Activated B cell treated with CpG ODN at 0.5 μM for 24 hours (primary cell): ENCODE data around the gene GNAO1. TPM values are rescaled to one million over a fixed set of nuclear protein-coding genes. Genes with fewer than 3 reads are reported as not detected.

Experiments
- ATAC-seq: fragments of 200-7000 bp; cut with Tn5 transposase; one replicate; pipeline ENCODE4 v1.10.0; 2021; ENCODE audit warnings: low read depth, mild to moderate bottlenecking, moderate library complexity
- CTCF ChIA-PET: fragments of 350-600 bp; sonication (Branson Sonifier 250); formaldehyde crosslinking; loops from one replicate; lab custom pipeline; 2021; ENCODE audit warnings: antibody characterized with exemption; lab: Charles Lee
- POLR2A ChIA-PET: fragments of 350-600 bp; sonication (Branson Sonifier 250); formaldehyde crosslinking; loops from one replicate; lab custom pipeline; 2021; ENCODE audit warnings: antibody characterized with exemption; lab: Charles Lee
- DNase-seq: peaks from one replicate; pipeline ENCODE4 v3.0.0; 2022
- H3K27ac Mint-ChIP-seq: one replicate; pipeline ENCODE4 v1.8.0; 2020; ENCODE audit warnings: mixed read lengths
- H3K27me3 Mint-ChIP-seq: one replicate; pipeline ENCODE4 v1.8.0; 2021; ENCODE audit warnings: mixed read lengths
- H3K36me3 Mint-ChIP-seq: one replicate; pipeline ENCODE4 v1.8.0; 2021; ENCODE audit warnings: low read depth, mixed read lengths
- H3K4me1 Mint-ChIP-seq: one replicate; pipeline ENCODE4 v1.8.0; 2021; ENCODE audit warnings: mixed read lengths
- H3K4me3 Mint-ChIP-seq: one replicate; pipeline ENCODE4 v1.8.0; 2020; ENCODE audit warnings: mild to moderate bottlenecking, mixed read lengths
- H3K9me3 Mint-ChIP-seq: one replicate; pipeline ENCODE4 v1.8.0; 2020; ENCODE audit warnings: mixed read lengths
- CTCF ChIP-seq: fragments of 200-600 bp; IDR thresholded peaks from one replicate; pipeline ENCODE4 v1.8.0; 2022; ENCODE audit warnings: antibody characterized with exemption, mild to moderate bottlenecking
- intact Hi-C: fragments of 100-400 bp; cut with micrococcal nuclease; formaldehyde crosslinking; loops from one replicate; pipeline ENCODE4 v1.15.1; 2024
- total RNA-seq: library from RNA; stranded (reverse); gene quantifications from 2 replicates; pipeline ENCODE4 v1.2.3, GENCODE V29; 2022

The GNAO1 gene
- total RNA-seq, 1 donor from 2014 or later: 0.53 TPM

- H3K27me3 Mint-ChIP-seq: no peaks in the 10 kb centered on the region
- ATAC-seq (no peak), DNase-seq (no peak)
- peaks cover 3% of the 10 kb centered on the region for H3K4me1 Mint-ChIP-seq
- peaks cover 69% of the 10 kb centered on the region for H3K36me3 Mint-ChIP-seq
- TF ChIP-seq CTCF: no peak
- intact Hi-C loops: no loop called here
- no peaks in the 10 kb centered on the region for H3K9me3 Mint-ChIP-seq
- no peak overlapping the region for H3K4me3 Mint-ChIP-seq
- H3K27ac Mint-ChIP-seq: no peak overlapping the region
- POLR2A ChIA-PET: no interaction called here
- CTCF ChIA-PET: no interaction called here
Observed at GRCh38 chr16:56399047-56399446, 207.8 kb downstream of the GNAO1 start.

- Mint-ChIP-seq H3K4me1 (peaks cover 3% of the 10 kb centered on the region), H3K4me3 (no peak overlapping the region), H3K27me3 (no peaks in the 10 kb centered on the region), H3K9me3 (no peaks in the 10 kb centered on the region), H3K27ac (no peak overlapping the region), H3K36me3 (peaks cover 72% of the 10 kb centered on the region)
- no peak for TF ChIP-seq CTCF
- ChIA-PET CTCF (no interaction called here), POLR2A (interaction anchor here (1.1 kb wide), 1 partner anchor 19 kb away, joined by 3 read pairs; no protein-coding TSS in a partner anchor)
- DNase-seq: no peak
- intact Hi-C loops: no loop called here
- no peak for ATAC-seq
Observed at GRCh38 chr16:56399486-56399885, 208.2 kb downstream of the GNAO1 start.

GRCh38 chr16:56400458-56400857, 209.2 kb downstream of the GNAO1 start:
- intact Hi-C loops: loop anchor here (2.0 kb wide), 1 partner anchor 24 kb away; the partner anchor contains the start of gene AMFR
- CTCF ChIA-PET: interaction anchor here (1.1 to 1.3 kb wide), 2 partner anchors 17 to 26 kb away, joined by 4 read pairs; no protein-coding TSS in a partner anchor
- TF ChIP-seq CTCF: no peak
- ATAC-seq (no peak), DNase-seq (no peak)
- H3K4me3 Mint-ChIP-seq: no peak overlapping the region
- no peak overlapping the region for H3K27ac Mint-ChIP-seq
- H3K27me3 Mint-ChIP-seq: no peaks in the 10 kb centered on the region
- H3K9me3 Mint-ChIP-seq: no peaks in the 10 kb centered on the region
- peaks cover 4% of the 10 kb centered on the region for H3K4me1 Mint-ChIP-seq
- peaks cover 75% of the 10 kb centered on the region for H3K36me3 Mint-ChIP-seq
- POLR2A ChIA-PET: interaction anchor here (0.8 to 1.1 kb wide), 2 partner anchors 18 to 21 kb away, joined by 3 read pairs; no protein-coding TSS in a partner anchor

- H3K4me1 Mint-ChIP-seq: peaks cover 2% of the 10 kb centered on the region
- CTCF ChIA-PET: interaction anchor here (1.1 to 1.4 kb wide), 4 partner anchors 18 to 301 kb away, joined by 4 to 5 read pairs (median 4); partner anchors contain the start of genes NUDT21 and OGFOD1
- TF ChIP-seq CTCF: no peak
- peak overlapping the region; percentile 21 for H3K27ac Mint-ChIP-seq
- no peaks in the 10 kb centered on the region for H3K9me3 Mint-ChIP-seq
- H3K27me3 Mint-ChIP-seq: no peaks in the 10 kb centered on the region
- DNase-seq: no peak
- peaks cover 72% of the 10 kb centered on the region for H3K36me3 Mint-ChIP-seq
- no peak overlapping the region for H3K4me3 Mint-ChIP-seq
- POLR2A ChIA-PET: interaction anchor here (0.5 to 0.8 kb wide), 4 partner anchors 17 to 47 kb away, joined by 3 to 9 read pairs (median 4); no protein-coding TSS in a partner anchor
- ATAC-seq: peak; percentile 70
- intact Hi-C loops: loop anchor here (1.0 to 2.0 kb wide), 2 partner anchors 23 to 50 kb away; partner anchors contain the start of genes AMFR, NUDT21 and OGFOD1
Observed at GRCh38 chr16:56401482-56401881, 210.2 kb downstream of the GNAO1 start.

- Mint-ChIP-seq H3K27me3 (no peaks in the 10 kb centered on the region), H3K9me3 (no peaks in the 10 kb centered on the region), H3K27ac (no peak overlapping the region), H3K36me3 (peaks cover 71% of the 10 kb centered on the region), H3K4me3 (no peak overlapping the region), H3K4me1 (peaks cover 2% of the 10 kb centered on the region)
- DNase-seq (no peak), ATAC-seq (no peak)
- POLR2A ChIA-PET: interaction anchor here (0.7 to 1.0 kb wide), 2 partner anchors 14 to 15 kb away, joined by 3 to 4 read pairs; no protein-coding TSS in a partner anchor
- TF ChIP-seq CTCF: no peak
- intact Hi-C loops: loop anchor here (1.0 kb wide), 1 partner anchor 18 kb away; no protein-coding TSS in a partner anchor
- CTCF ChIA-PET: interaction anchor here (1.1 kb wide), 1 partner anchor 18 kb away, joined by 3 read pairs; no protein-coding TSS in a partner anchor
Observed at GRCh38 chr16:56405977-56406672, 214.8 kb downstream of the GNAO1 start.
